AG10803 (cell line): Measurements from ENCODE around the gene WDR82.

Experiments
- DNase-seq: peaks from one replicate; pipeline ENCODE4 v3.0.0; 2010; ENCODE audit warnings: low read depth
- H3K4me3 ChIP-seq: 2 replicates; pipeline ENCODE4 v1.5.1; 2011; ENCODE audit warnings: mild to moderate bottlenecking, low read length, control low read depth
- TF ChIP-seq, protein P1 (sequence below): conservative IDR thresholded peaks from 2 replicates; pipeline ENCODE4 v1.5.1; 2011; ENCODE audit warnings: mild to moderate bottlenecking, low read length, control low read depth, inconsistent platforms

WDR82 gene

DNA sequence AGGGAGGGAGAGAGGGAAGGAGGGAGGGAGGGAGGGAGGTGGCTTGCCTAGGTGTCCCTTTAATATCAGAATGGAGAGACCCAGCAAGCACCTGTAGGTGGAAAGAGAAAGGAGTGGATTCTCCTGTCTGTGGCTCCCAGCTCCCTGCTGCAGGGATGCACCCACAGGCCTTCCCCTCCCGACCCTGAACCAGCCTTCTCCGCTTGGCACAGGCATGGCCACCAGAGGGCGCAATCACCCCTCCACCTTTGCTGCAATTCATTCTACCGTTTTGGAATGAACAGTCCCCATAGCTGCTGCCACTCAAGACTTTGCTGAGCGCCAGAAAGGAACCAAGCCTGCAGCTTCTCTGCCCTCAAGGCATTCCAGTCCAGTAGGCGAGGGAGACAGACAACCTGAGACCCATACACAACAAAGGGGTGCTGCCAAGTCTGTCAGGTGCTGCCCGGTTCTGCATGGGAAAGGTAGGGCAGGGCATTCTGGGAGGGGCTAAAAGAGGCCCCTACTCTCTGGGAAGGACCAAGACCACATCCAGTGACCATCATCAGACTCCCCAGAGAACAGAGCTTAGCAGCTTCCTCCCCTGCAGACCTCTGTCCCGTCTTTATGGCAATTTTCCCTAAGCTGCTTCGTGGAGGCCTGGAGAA, 57.9 kb downstream of the WDR82 start:
- TF ChIP-seq, protein P1, sequence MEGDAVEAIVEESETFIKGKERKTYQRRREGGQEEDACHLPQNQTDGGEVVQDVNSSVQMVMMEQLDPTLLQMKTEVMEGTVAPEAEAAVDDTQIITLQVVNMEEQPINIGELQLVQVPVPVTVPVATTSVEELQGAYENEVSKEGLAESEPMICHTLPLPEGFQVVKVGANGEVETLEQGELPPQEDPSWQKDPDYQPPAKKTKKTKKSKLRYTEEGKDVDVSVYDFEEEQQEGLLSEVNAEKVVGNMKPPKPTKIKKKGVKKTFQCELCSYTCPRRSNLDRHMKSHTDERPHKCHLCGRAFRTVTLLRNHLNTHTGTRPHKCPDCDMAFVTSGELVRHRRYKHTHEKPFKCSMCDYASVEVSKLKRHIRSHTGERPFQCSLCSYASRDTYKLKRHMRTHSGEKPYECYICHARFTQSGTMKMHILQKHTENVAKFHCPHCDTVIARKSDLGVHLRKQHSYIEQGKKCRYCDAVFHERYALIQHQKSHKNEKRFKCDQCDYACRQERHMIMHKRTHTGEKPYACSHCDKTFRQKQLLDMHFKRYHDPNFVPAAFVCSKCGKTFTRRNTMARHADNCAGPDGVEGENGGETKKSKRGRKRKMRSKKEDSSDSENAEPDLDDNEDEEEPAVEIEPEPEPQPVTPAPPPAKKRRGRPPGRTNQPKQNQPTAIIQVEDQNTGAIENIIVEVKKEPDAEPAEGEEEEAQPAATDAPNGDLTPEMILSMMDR, result peak; percentile 94
- H3K4me3 ChIP-seq, result no peak overlapping the region
- DNase-seq, result peak; percentile 62

DNA sequence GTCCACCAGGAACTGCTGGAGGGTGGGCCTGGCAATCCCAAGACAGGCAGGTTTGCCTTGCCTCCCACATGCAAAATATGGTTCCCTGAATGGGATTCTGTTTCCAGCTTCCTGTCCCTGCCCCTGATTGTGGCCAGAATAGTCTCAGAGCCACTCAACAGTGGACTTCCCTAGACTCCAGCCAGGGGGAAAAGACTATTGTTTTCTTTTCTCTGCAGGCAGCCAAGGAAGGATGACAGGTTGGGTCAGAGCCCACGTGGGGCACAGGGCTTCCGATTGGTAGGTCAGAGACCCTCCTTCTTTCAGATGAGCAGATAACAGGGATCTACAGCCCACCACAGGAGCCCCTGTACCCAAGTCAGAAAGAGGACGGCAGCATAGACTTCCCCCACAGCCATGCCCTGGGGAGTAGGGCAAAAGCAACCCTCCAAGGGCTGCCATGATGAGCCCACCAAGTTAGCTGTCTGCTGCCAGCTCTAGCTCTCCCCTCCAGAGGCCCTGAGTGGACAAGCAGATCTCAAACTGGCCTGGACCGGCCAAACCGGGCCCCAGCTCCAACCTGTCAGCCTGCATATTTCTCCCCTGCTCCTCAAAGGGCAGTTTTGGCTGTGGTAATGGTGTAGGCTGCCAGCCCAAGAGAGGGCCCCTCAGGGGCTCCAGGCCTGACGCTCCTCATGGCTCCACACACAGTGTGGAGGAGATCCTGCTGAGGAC, 59.4 kb downstream of the WDR82 start:
- no peak for DNase-seq
- TF ChIP-seq, protein P1, result no peak

GRCh38 chr3:52218454-52218853, 60.0 kb downstream of the WDR82 start:
- H3K4me3 ChIP-seq, result no peak overlapping the region
- TF ChIP-seq, protein P1, result no peak
- no peak for DNase-seq

More for the DNA sequence above, 59.4 kb downstream of the WDR82 start:
- no peak overlapping the region for H3K4me3 ChIP-seq

- DNase-seq, result no peak
- no peak overlapping the region for H3K4me3 ChIP-seq
- TF ChIP-seq, protein P1, result no peak
Observed at GRCh38 chr3:52218026-52218425, 60.4 kb downstream of the WDR82 start.

GRCh38 chr3:52217409-52217805, 61.0 kb downstream of the WDR82 start:
- DNase-seq, result no peak
- no peak overlapping the region for H3K4me3 ChIP-seq
- TF ChIP-seq, protein P1, result no peak

DNA sequence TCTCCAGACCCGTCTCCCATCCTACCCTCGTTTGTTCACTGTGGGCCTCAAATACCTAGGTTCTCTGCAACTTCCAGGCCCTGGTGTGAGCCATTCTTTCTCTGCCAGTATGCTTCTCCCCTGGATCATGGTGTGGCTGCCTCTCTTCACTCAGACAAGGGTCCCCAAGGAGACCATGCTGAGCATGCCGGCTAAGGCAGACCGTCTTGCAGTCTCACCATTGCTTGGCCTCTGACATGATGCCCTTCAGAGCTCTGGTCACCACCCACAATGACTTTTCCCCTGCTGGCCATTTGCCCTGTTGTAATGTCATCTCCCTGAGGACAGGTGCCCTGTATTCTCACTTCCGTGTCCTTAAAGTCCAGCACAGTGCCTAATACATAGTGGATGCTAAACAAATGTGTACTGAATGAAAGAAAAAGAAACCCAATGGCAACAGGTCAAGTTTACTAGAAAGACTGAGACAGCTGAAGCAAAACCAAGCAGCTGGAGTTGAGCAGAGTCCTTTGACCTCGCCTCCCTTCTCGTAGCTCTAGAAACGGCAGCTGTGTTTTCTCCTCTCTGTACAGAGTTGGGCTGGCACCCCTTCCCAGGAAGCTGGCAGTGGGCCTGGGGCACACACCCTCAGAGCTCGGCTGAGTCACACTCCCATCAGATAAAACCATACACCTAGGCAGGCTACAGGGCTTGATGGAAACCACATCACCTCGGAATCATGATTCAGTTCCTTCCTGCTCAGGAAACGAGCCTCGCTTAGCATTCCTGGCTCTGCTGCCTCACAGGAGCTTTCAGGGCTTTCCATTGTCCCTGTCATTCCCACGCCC, 61.7 kb downstream of the WDR82 start:
- no peak overlapping the region for H3K4me3 ChIP-seq
- peak; percentile 52 for DNase-seq
- TF ChIP-seq, protein P1, result no peak
